ENCODE results near the gene P2RY6. TPM values are rescaled to one million over a fixed set of nuclear protein-coding genes. Genes with fewer than 3 reads are reported as not detected.

P2RY6 gene
- total and polyA plus RNA-seq, 4 donors: 0.50 to 1.4 (median 0.81) TPM

GRCh38 chr11:73259406-73260126 is 12.6 kb upstream of the P2RY6 start:
- WGBS (ENCODE audit: insufficient coverage): 84% methylated on average over 2 of the region's 3 CpGs
- H3K4me1 ChIP-seq (ENCODE audit: control insufficient read depth, insufficient read depth, low read length): peaks cover 20% of the 10 kb centered on the region
- no peaks in the 10 kb centered on the region for H3K36me3 ChIP-seq (ENCODE audit: control insufficient read depth, insufficient read depth, low read length)
- no peaks in the 10 kb centered on the region for H3K9me3 ChIP-seq (ENCODE audit: control insufficient read depth, insufficient read depth, low read length)
- H3K27me3 ChIP-seq (ENCODE audit: control insufficient read depth, insufficient read depth, low read length): peaks cover 8% of the 10 kb centered on the region
- H3K4me3 ChIP-seq (ENCODE audit: low read depth, low read length): no peak overlapping the region
- no peak for DNase-seq (ENCODE audit: low read depth in 4 of 6, low spot score in 6 of 6)
- H3K27ac ChIP-seq (ENCODE audit: low read depth, low read length): no peak overlapping the region

GRCh38 chr11:73260127-73260457 is 12.0 kb upstream of the P2RY6 start:
- no peak overlapping the region for H3K27ac ChIP-seq (ENCODE audit: low read depth, low read length)
- H3K4me1 ChIP-seq (ENCODE audit: control insufficient read depth, insufficient read depth, low read length): peaks cover 21% of the 10 kb centered on the region
- peaks cover 14% of the 10 kb centered on the region for H3K27me3 ChIP-seq (ENCODE audit: control insufficient read depth, insufficient read depth, low read length)
- no peak for DNase-seq (ENCODE audit: low read depth in 4 of 6, low spot score in 6 of 6)
- no peak overlapping the region for H3K4me3 ChIP-seq (ENCODE audit: low read depth, low read length)
- no peaks in the 10 kb centered on the region for H3K36me3 ChIP-seq (ENCODE audit: control insufficient read depth, insufficient read depth, low read length)
- H3K9me3 ChIP-seq (ENCODE audit: control insufficient read depth, insufficient read depth, low read length): no peaks in the 10 kb centered on the region

- no peaks in the 10 kb centered on the region for H3K9me3 ChIP-seq (ENCODE audit: control insufficient read depth, insufficient read depth, low read length)
- no peak overlapping the region for H3K4me3 ChIP-seq (ENCODE audit: low read depth, low read length)
- H3K36me3 ChIP-seq (ENCODE audit: control insufficient read depth, insufficient read depth, low read length): no peaks in the 10 kb centered on the region
- H3K27me3 ChIP-seq (ENCODE audit: control insufficient read depth, insufficient read depth, low read length): peaks cover 20% of the 10 kb centered on the region
- WGBS (ENCODE audit: insufficient coverage): 82% methylated on average over 4 of the region's 5 CpGs
- peaks cover 13% of the 10 kb centered on the region for H3K4me1 ChIP-seq (ENCODE audit: control insufficient read depth, insufficient read depth, low read length)
- H3K27ac ChIP-seq (ENCODE audit: low read depth, low read length): no peak overlapping the region
- no peak for DNase-seq (ENCODE audit: low read depth in 4 of 6, low spot score in 6 of 6)
Observed at GRCh38 chr11:73262851-73263495, 9.2 kb upstream of the P2RY6 start.

GRCh38 chr11:73263640-73264039 is 8.5 kb upstream of the P2RY6 start:
- Histone ChIP-seq H3K4me1 (ENCODE audit: control insufficient read depth, insufficient read depth, low read length) (peaks cover 6% of the 10 kb centered on the region), H3K9me3 (ENCODE audit: control insufficient read depth, insufficient read depth, low read length) (no peaks in the 10 kb centered on the region), H3K27me3 (ENCODE audit: control insufficient read depth, insufficient read depth, low read length) (peaks cover 20% of the 10 kb centered on the region), H3K36me3 (ENCODE audit: control insufficient read depth, insufficient read depth, low read length) (no peaks in the 10 kb centered on the region), H3K27ac (ENCODE audit: low read depth, low read length) (no peak overlapping the region), H3K4me3 (ENCODE audit: low read depth, low read length) (no peak overlapping the region)
- WGBS (ENCODE audit: insufficient coverage): 100% methylated on average over 1 of the region's 2 CpGs
- DNase-seq (ENCODE audit: low read depth in 4 of 6, low spot score in 6 of 6): no peak

- Histone ChIP-seq H3K9me3 (ENCODE audit: control insufficient read depth, insufficient read depth, low read length) (no peaks in the 10 kb centered on the region), H3K36me3 (ENCODE audit: control insufficient read depth, insufficient read depth, low read length) (no peaks in the 10 kb centered on the region), H3K4me1 (ENCODE audit: control insufficient read depth, insufficient read depth, low read length) (peaks cover 6% of the 10 kb centered on the region), H3K4me3 (ENCODE audit: low read depth, low read length) (no peak overlapping the region), H3K27me3 (ENCODE audit: control insufficient read depth, insufficient read depth, low read length) (peaks cover 20% of the 10 kb centered on the region), H3K27ac (ENCODE audit: low read depth, low read length) (no peak overlapping the region)
- DNase-seq (ENCODE audit: low read depth in 4 of 6, low spot score in 6 of 6): no peak
- WGBS (ENCODE audit: insufficient coverage): 86% methylated on average over 2 of the region's 4 CpGs
Observed at GRCh38 chr11:73265278-73265810, 6.8 kb upstream of the P2RY6 start.

GRCh38 chr11:73265853-73266645 is 6.1 kb upstream of the P2RY6 start:
- Histone ChIP-seq H3K4me1 (ENCODE audit: control insufficient read depth, insufficient read depth, low read length) (peaks cover 6% of the 10 kb centered on the region), H3K27ac (ENCODE audit: low read depth, low read length) (no peak overlapping the region), H3K36me3 (ENCODE audit: control insufficient read depth, insufficient read depth, low read length) (no peaks in the 10 kb centered on the region), H3K9me3 (ENCODE audit: control insufficient read depth, insufficient read depth, low read length) (no peaks in the 10 kb centered on the region), H3K4me3 (ENCODE audit: low read depth, low read length) (no peak overlapping the region), H3K27me3 (ENCODE audit: control insufficient read depth, insufficient read depth, low read length) (peaks cover 20% of the 10 kb centered on the region)
- WGBS (ENCODE audit: insufficient coverage): 67% methylated on average over 3 of the region's 3 CpGs
- no peak for DNase-seq (ENCODE audit: low read depth in 4 of 6, low spot score in 6 of 6)

GRCh38 chr11:73266646-73267020 is 5.5 kb upstream of the P2RY6 start:
- Histone ChIP-seq H3K36me3 (ENCODE audit: control insufficient read depth, insufficient read depth, low read length) (no peaks in the 10 kb centered on the region), H3K27ac (ENCODE audit: low read depth, low read length) (no peak overlapping the region)
- WGBS (ENCODE audit: insufficient coverage): 88% methylated on average over 4 of the region's 4 CpGs

GRCh38 chr11:73267122-73267846 is 4.9 kb upstream of the P2RY6 start:
- no peak for DNase-seq (ENCODE audit: low read depth in 4 of 6, low spot score in 6 of 6)
- Histone ChIP-seq H3K36me3 (ENCODE audit: control insufficient read depth, insufficient read depth, low read length) (no peaks in the 10 kb centered on the region), H3K9me3 (ENCODE audit: control insufficient read depth, insufficient read depth, low read length) (no peaks in the 10 kb centered on the region), H3K4me1 (ENCODE audit: control insufficient read depth, insufficient read depth, low read length) (peaks cover 6% of the 10 kb centered on the region), H3K27me3 (ENCODE audit: control insufficient read depth, insufficient read depth, low read length) (peaks cover 20% of the 10 kb centered on the region), H3K27ac (ENCODE audit: low read depth, low read length) (no peak overlapping the region), H3K4me3 (ENCODE audit: low read depth, low read length) (no peak overlapping the region)
- WGBS (ENCODE audit: insufficient coverage): 57% methylated on average over 2 of the region's 3 CpGs

More at GRCh38 chr11:73266646-73267020, 5.5 kb upstream of the P2RY6 start:
- no peak overlapping the region for H3K4me3 ChIP-seq (ENCODE audit: low read depth, low read length)
- peaks cover 6% of the 10 kb centered on the region for H3K4me1 ChIP-seq (ENCODE audit: control insufficient read depth, insufficient read depth, low read length)
- H3K9me3 ChIP-seq (ENCODE audit: control insufficient read depth, insufficient read depth, low read length): no peaks in the 10 kb centered on the region
- DNase-seq (ENCODE audit: low read depth in 4 of 6, low spot score in 6 of 6): no peak
- H3K27me3 ChIP-seq (ENCODE audit: control insufficient read depth, insufficient read depth, low read length): peaks cover 20% of the 10 kb centered on the region

GRCh38 chr11:73267906-73268540 is 4.1 kb upstream of the P2RY6 start:
- Histone ChIP-seq H3K27ac (ENCODE audit: low read depth, low read length) (no peak overlapping the region), H3K27me3 (ENCODE audit: control insufficient read depth, insufficient read depth, low read length) (peaks cover 20% of the 10 kb centered on the region), H3K36me3 (ENCODE audit: control insufficient read depth, insufficient read depth, low read length) (no peaks in the 10 kb centered on the region), H3K4me3 (ENCODE audit: low read depth, low read length) (no peak overlapping the region), H3K4me1 (ENCODE audit: control insufficient read depth, insufficient read depth, low read length) (peaks cover 6% of the 10 kb centered on the region), H3K9me3 (ENCODE audit: control insufficient read depth, insufficient read depth, low read length) (no peaks in the 10 kb centered on the region)
- DNase-seq (ENCODE audit: low read depth in 4 of 6, low spot score in 6 of 6): no peak
- WGBS (ENCODE audit: insufficient coverage): 90% methylated on average over 5 of the region's 8 CpGs
